ENCODE results near the gene TEX10. TPM values are rescaled to one million over a fixed set of nuclear protein-coding genes. Genes with fewer than 3 reads are reported as not detected.

Gene TEX10
- total RNA-seq, 1 donor from 2014 or later = 34.2 TPM

GRCh38 chr9:100294806-100295205, 57.9 kb downstream of the TEX10 start:
- peaks cover 4% of the 10 kb centered on the region for H3K4me1 Mint-ChIP-seq (ENCODE audit: unreplicated experiment)
- DNase-seq (ENCODE audit: extremely low spot score, unreplicated experiment) = no peak
- no peak for TF ChIP-seq CTCF (conservative IDR thresholded peaks at IDR 0.05)
- H3K27ac Mint-ChIP-seq = no peak overlapping the region
- H3K27me3 Mint-ChIP-seq = no peaks in the 10 kb centered on the region
- H3K4me3 Mint-ChIP-seq = no peak overlapping the region
- no peaks in the 10 kb centered on the region for H3K9me3 Mint-ChIP-seq
- H3K36me3 Mint-ChIP-seq = peaks cover 40% of the 10 kb centered on the region

- H3K27me3 Mint-ChIP-seq = no peaks in the 10 kb centered on the region
- no peak overlapping the region for H3K27ac Mint-ChIP-seq
- no peak for TF ChIP-seq CTCF (conservative IDR thresholded peaks at IDR 0.05)
- peaks cover 42% of the 10 kb centered on the region for H3K36me3 Mint-ChIP-seq
- DNase-seq (ENCODE audit: extremely low spot score, unreplicated experiment) = no peak
- no peaks in the 10 kb centered on the region for H3K9me3 Mint-ChIP-seq
- H3K4me1 Mint-ChIP-seq (ENCODE audit: unreplicated experiment) = peaks cover 4% of the 10 kb centered on the region
- H3K4me3 Mint-ChIP-seq = no peak overlapping the region
Observed at GRCh38 chr9:100294341-100294740, 58.4 kb downstream of the TEX10 start.

- H3K27ac Mint-ChIP-seq = no peak overlapping the region
- H3K9me3 Mint-ChIP-seq = peaks cover 5% of the 10 kb centered on the region
- peaks cover 3% of the 10 kb centered on the region for H3K4me1 Mint-ChIP-seq (ENCODE audit: unreplicated experiment)
- H3K4me3 Mint-ChIP-seq = no peak overlapping the region
- no peaks in the 10 kb centered on the region for H3K27me3 Mint-ChIP-seq
- peaks cover 48% of the 10 kb centered on the region for H3K36me3 Mint-ChIP-seq
- TF ChIP-seq CTCF (conservative IDR thresholded peaks at IDR 0.05) = no peak
- no peak for DNase-seq (ENCODE audit: extremely low spot score, unreplicated experiment)
Observed at GRCh38 chr9:100292414-100292813, 60.3 kb downstream of the TEX10 start.

GRCh38 chr9:100290714-100291113, 62.0 kb downstream of the TEX10 start:
- peaks cover 12% of the 10 kb centered on the region for H3K9me3 Mint-ChIP-seq
- H3K27me3 Mint-ChIP-seq = no peaks in the 10 kb centered on the region
- no peak overlapping the region for H3K4me3 Mint-ChIP-seq
- H3K27ac Mint-ChIP-seq = no peak overlapping the region
- DNase-seq (ENCODE audit: extremely low spot score, unreplicated experiment) = no peak
- no peak for TF ChIP-seq CTCF (conservative IDR thresholded peaks at IDR 0.05)
- H3K36me3 Mint-ChIP-seq = peaks cover 59% of the 10 kb centered on the region
- no peaks in the 10 kb centered on the region for H3K4me1 Mint-ChIP-seq (ENCODE audit: unreplicated experiment)

GRCh38 chr9:100287186-100287585, 65.6 kb downstream of the TEX10 start:
- Mint-ChIP-seq H3K36me3 (peaks cover 64% of the 10 kb centered on the region), H3K4me3 (no peak overlapping the region), H3K9me3 (peaks cover 21% of the 10 kb centered on the region), H3K4me1 (ENCODE audit: unreplicated experiment) (no peaks in the 10 kb centered on the region), H3K27me3 (no peaks in the 10 kb centered on the region), H3K27ac (no peak overlapping the region)
- no peak for DNase-seq (ENCODE audit: extremely low spot score, unreplicated experiment)
- no peak for TF ChIP-seq CTCF (conservative IDR thresholded peaks at IDR 0.05)

GRCh38 chr9:100286257-100286656, 66.5 kb downstream of the TEX10 start:
- Mint-ChIP-seq H3K27me3 (no peaks in the 10 kb centered on the region), H3K4me3 (no peak overlapping the region), H3K36me3 (peaks cover 60% of the 10 kb centered on the region), H3K27ac (no peak overlapping the region), H3K4me1 (ENCODE audit: unreplicated experiment) (no peaks in the 10 kb centered on the region), H3K9me3 (peaks cover 21% of the 10 kb centered on the region)
- DNase-seq (ENCODE audit: extremely low spot score, unreplicated experiment) = no peak
- no peak for TF ChIP-seq CTCF (conservative IDR thresholded peaks at IDR 0.05)

Measured in type B pancreatic cell (in vitro differentiated cells).